ENCODE measurements around the gene MRTO4. TPM values are rescaled to one million over a fixed set of nuclear protein-coding genes. Genes with fewer than 3 reads are reported as not detected.

MRTO4 gene
- total RNA-seq, 2 donors from 2014 or later = 8.8 to 29.6 TPM

- TF ChIP-seq, protein P1, sequence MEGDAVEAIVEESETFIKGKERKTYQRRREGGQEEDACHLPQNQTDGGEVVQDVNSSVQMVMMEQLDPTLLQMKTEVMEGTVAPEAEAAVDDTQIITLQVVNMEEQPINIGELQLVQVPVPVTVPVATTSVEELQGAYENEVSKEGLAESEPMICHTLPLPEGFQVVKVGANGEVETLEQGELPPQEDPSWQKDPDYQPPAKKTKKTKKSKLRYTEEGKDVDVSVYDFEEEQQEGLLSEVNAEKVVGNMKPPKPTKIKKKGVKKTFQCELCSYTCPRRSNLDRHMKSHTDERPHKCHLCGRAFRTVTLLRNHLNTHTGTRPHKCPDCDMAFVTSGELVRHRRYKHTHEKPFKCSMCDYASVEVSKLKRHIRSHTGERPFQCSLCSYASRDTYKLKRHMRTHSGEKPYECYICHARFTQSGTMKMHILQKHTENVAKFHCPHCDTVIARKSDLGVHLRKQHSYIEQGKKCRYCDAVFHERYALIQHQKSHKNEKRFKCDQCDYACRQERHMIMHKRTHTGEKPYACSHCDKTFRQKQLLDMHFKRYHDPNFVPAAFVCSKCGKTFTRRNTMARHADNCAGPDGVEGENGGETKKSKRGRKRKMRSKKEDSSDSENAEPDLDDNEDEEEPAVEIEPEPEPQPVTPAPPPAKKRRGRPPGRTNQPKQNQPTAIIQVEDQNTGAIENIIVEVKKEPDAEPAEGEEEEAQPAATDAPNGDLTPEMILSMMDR (IDR thresholded peaks at IDR 0.05) = no peak
- Histone ChIP-seq H3K27ac (no peak overlapping the region), H3K4me1 (ENCODE audit: control insufficient read depth in 1 of 2, low read depth in 2 of 2) (peaks cover 57 to 87% of the 10 kb centered on the region in 2 donors), H3K27me3 (replicated peaks; ENCODE audit: insufficient read depth) (no peaks in the 10 kb centered on the region), H3K36me3 (peaks cover under 1% of the 10 kb centered on the region), H3K9me3 (no peaks in the 10 kb centered on the region), H3K4me3 (no peak overlapping the region)
- DNase-seq (ENCODE audit: low spot score) = no peak
- no peak for ATAC-seq (ENCODE audit: insufficient number of reproducible peaks, low FRiP score, low read depth)
These were observed 45.8 kb upstream of the MRTO4 start for GRCh38 chr1:19205845-19206244.

DNA sequence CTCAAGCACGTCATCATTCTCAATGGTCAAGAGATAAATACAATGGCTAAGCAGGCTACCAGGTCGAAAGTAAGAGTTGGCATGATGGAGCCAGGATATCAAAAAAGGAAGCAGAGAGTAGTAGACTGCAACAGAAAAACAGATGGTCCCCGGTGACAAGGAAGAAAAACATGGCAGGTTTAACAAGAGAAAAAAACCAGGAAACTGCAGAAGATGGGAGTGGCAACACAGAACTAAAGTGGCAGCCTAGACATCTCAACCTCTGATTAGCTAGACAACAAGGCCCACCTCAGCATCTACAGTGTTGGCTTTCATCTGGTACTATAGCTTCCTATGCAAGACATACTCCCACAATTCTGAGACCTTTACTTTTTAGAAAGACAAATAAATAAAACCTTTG, 44.7 kb upstream of the MRTO4 start:
- no peak for ATAC-seq (ENCODE audit: insufficient number of reproducible peaks, low FRiP score, low read depth)
- DNase-seq (ENCODE audit: low spot score) = no peak
- TF ChIP-seq, protein P1 (IDR thresholded peaks at IDR 0.05) = no peak
- H3K9me3 ChIP-seq = no peaks in the 10 kb centered on the region
- H3K36me3 ChIP-seq = no peaks in the 10 kb centered on the region
- H3K4me1 ChIP-seq (ENCODE audit: control insufficient read depth in 1 of 2, low read depth in 2 of 2) = peaks cover 56 to 85% of the 10 kb centered on the region in 2 donors
- peak overlapping the region; percentile 69 to 90 for H3K27ac ChIP-seq
- H3K27me3 ChIP-seq (replicated peaks; ENCODE audit: insufficient read depth) = no peaks in the 10 kb centered on the region
- no peak overlapping the region for H3K4me3 ChIP-seq

DNA sequence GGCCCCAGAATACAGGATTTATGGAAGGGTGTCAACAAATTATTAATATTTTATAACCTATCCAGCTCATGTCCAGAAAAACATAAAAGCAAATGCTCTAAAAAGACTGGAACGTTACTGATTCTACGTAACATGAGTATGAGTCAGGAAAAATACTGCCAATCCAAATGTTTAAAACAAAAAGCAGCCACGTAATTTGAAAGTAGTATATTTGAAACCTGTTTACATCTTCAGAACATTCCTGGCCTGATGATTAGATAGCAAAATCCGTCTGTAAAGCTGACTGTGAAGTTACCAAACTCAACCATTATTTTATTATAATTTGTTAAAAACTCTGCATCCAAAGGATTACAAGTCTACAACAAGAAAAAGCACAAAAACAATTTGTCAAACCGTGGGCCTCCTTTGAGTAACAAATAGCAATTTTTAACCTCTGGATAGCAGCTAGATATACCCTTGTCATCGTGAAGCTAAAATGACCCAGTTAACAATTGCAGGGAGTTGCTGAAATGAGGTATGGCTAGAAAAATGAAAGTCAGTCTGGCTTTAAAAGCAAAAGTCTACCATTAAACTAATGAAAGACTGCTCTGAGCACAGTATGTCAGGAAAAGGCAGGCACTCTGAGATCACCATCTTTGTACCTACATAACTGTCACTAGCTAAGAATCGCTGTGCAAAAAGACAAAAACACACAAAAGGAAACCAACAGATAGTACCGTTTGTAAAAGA, 42.7 kb upstream of the MRTO4 start:
- ATAC-seq (ENCODE audit: insufficient number of reproducible peaks, low FRiP score, low read depth) = no peak
- Histone ChIP-seq H3K36me3 (peaks cover 3% of the 10 kb centered on the region), H3K27ac (peak overlapping the region; percentile 90 to 95), H3K4me1 (ENCODE audit: control insufficient read depth in 1 of 2, low read depth in 2 of 2) (peaks cover 44 to 66% of the 10 kb centered on the region in 2 donors), H3K4me3 (peak overlapping the region; percentile 90), H3K9me3 (no peaks in the 10 kb centered on the region), H3K27me3 (replicated peaks; ENCODE audit: insufficient read depth) (no peaks in the 10 kb centered on the region)
- TF ChIP-seq, protein P1 (IDR thresholded peaks at IDR 0.05) = no peak
- no peak for DNase-seq (ENCODE audit: low spot score)

- H3K27ac ChIP-seq = peak overlapping the region; percentile 90 to 95
- H3K36me3 ChIP-seq = peaks cover 3% of the 10 kb centered on the region
- ATAC-seq (ENCODE audit: insufficient number of reproducible peaks, low FRiP score, low read depth) (no peak), DNase-seq (ENCODE audit: low spot score) (no peak)
- H3K4me3 ChIP-seq = peak overlapping the region; percentile 90
- peaks cover 38 to 60% of the 10 kb centered on the region in 2 donors for H3K4me1 ChIP-seq (ENCODE audit: control insufficient read depth in 1 of 2, low read depth in 2 of 2)
- no peaks in the 10 kb centered on the region for H3K9me3 ChIP-seq
- no peaks in the 10 kb centered on the region for H3K27me3 ChIP-seq (replicated peaks; ENCODE audit: insufficient read depth)
- TF ChIP-seq, protein P1 (IDR thresholded peaks at IDR 0.05) = no peak
These were observed 42.1 kb upstream of the MRTO4 start for GRCh38 chr1:19209439-19209989.

- DNase-seq (ENCODE audit: low spot score) = peak; percentile 66
- peak within 1 kb of the TSS; percentile 90 for H3K4me3 ChIP-seq
- peaks cover 3% of the 10 kb centered on the region for H3K36me3 ChIP-seq
- peak within 1 kb of the TSS; percentile 90 to 95 for H3K27ac ChIP-seq
- TF ChIP-seq, protein P1 (IDR thresholded peaks at IDR 0.05) = no peak
- H3K9me3 ChIP-seq = no peaks in the 10 kb centered on the region
- ATAC-seq (ENCODE audit: insufficient number of reproducible peaks, low FRiP score, low read depth) = peak; percentile 95
- H3K4me1 ChIP-seq (ENCODE audit: control insufficient read depth in 1 of 2, low read depth in 2 of 2) = peaks cover 33 to 53% of the 10 kb centered on the region in 2 donors
- H3K27me3 ChIP-seq (replicated peaks; ENCODE audit: insufficient read depth) = no peaks in the 10 kb centered on the region
These were observed 41.4 kb upstream of the MRTO4 start, which contains the start of gene UBR4 for GRCh38 chr1:19209990-19210771. Gene UBR4 (minus strand): TSS chr1:19210266. CDS start chr1:19210248, 18 bp downstream.
